HepG2 (cell line): Measurements from ENCODE around the gene YEATS4. TPM values are rescaled to one million over a fixed set of nuclear protein-coding genes. Genes with fewer than 3 reads are reported as not detected.

Experiments
- ARID5B ChIP-seq: IDR thresholded peaks from 2 replicates; pipeline ENCODE4 v1.4.0; 2020; ENCODE audit warnings: mild to moderate bottlenecking, missing genetic modification reagents
- BCL6 ChIP-seq: IDR thresholded peaks from 2 replicates; pipeline ENCODE4 v1.6.1; 2016; ENCODE audit warnings: missing genetic modification reagents, missing compliant biosample characterization
- HNF4G ChIP-seq, 2 experiments: sonication (generic) in 1 of 2; formaldehyde crosslinking in 1 of 2; IDR thresholded peaks; 2 replicates each; pipeline versions ENCODE4 v1.4.0 to v1.6.1; 2011 to 2020; ENCODE audit warnings: borderline replicate concordance in 2 of 2, low read depth in 2 of 2, mild to moderate bottlenecking in 2 of 2, low read length in 1 of 2, missing genetic modification reagents in 1 of 2, moderate library complexity in 1 of 2
- MEIS1 ChIP-seq: sonication (generic); formaldehyde crosslinking; IDR thresholded peaks from 2 replicates; pipeline ENCODE4 v1.9.0; 2021; ENCODE audit warnings: mild to moderate bottlenecking, missing genetic modification reagents, moderate library complexity, borderline replicate concordance
- REL ChIP-seq: sonication (generic); formaldehyde crosslinking; conservative IDR thresholded peaks from 2 replicates; pipeline ENCODE4 v1.8.0; 2022; ENCODE audit warnings: mild to moderate bottlenecking, missing genetic modification reagents, moderate library complexity
- SP5 ChIP-seq: IDR thresholded peaks from 2 replicates; pipeline ENCODE4 v1.6.1; 2016; ENCODE audit warnings: low read depth, borderline replicate concordance
- ZNF142 ChIP-seq: sonication (generic); formaldehyde crosslinking; IDR thresholded peaks from 2 replicates; pipeline ENCODE4 v1.4.0; 2020; ENCODE audit warnings: missing genetic modification reagents
- polyA plus RNA-seq, 8 experiments: library from polyadenylated mRNA; depleted of rRNA in 3 of 8; stranded (reverse) in 7 of 8; unstranded in 1 of 8; fragments of >200 nt; fragmentation: Illumina TruSeq in 4 of 8; extraction: Trizol in 4 of 8; gene quantifications; 2 replicates each; pipeline versions ENCODE4 v1.2.1 to v1.2.3, GENCODE V29; 2011 to 2016; ENCODE audit warnings: low read depth in 4 of 8, missing spikeins in 1 of 8, mixed read lengths in 1 of 8; ENCODE audit not compliant: insufficient read depth in 1 of 8
- total RNA-seq, 5 experiments: library from RNA; depleted of rRNA; stranded (reverse); fragments of >200 nt; fragmentation: Illumina TruSeq; extraction: Trizol; gene quantifications; 2 replicates each; pipeline ENCODE4 v1.2.3, GENCODE V29; 2016; ENCODE audit warnings: low read depth in 1 of 5
- TF ChIP-seq, protein P1 (sequence below): sonication (generic); formaldehyde crosslinking; IDR thresholded peaks from 2 replicates; pipeline ENCODE4 v1.4.0; 2020; ENCODE audit warnings: missing genetic modification reagents, borderline replicate concordance
- TF ChIP-seq, protein P2 (sequence below): sonication (generic); formaldehyde crosslinking; IDR thresholded peaks from 2 replicates; pipeline ENCODE4 v1.9.0; 2021; ENCODE audit warnings: mild to moderate bottlenecking, missing genetic modification reagents

YEATS4 gene
- total and polyA plus RNA-seq, 2 of the 13 experiments (the other 11 are each of a cell fraction or from before 2014, with no cell fraction given): 16.8 to 45.0 TPM

- TF ChIP-seq ARID5B (peak; percentile 66), ZNF142 (CRISPR knock-in tag) (no peak), MEIS1 (no peak), SP5 (peak; percentile 16; the same call in 1 of the 2 replicates), HNF4G (IDR thresholded peaks at IDR 0.05; ENCODE audit: borderline replicate concordance, low read depth, low read length) (peak; percentile 19; the same call in 1 of the 2 replicates), HNF4G (CRISPR knock-in tag; IDR thresholded peaks at IDR 0.05; ENCODE audit: borderline replicate concordance, low read depth) (no peak), REL (CRISPR knock-in tag) (no peak), BCL6 (CRISPR knock-in tag) (0 out of 2 replicates have a peak, but pooled peaks have one; percentile 24)
- TF ChIP-seq, protein P1, sequence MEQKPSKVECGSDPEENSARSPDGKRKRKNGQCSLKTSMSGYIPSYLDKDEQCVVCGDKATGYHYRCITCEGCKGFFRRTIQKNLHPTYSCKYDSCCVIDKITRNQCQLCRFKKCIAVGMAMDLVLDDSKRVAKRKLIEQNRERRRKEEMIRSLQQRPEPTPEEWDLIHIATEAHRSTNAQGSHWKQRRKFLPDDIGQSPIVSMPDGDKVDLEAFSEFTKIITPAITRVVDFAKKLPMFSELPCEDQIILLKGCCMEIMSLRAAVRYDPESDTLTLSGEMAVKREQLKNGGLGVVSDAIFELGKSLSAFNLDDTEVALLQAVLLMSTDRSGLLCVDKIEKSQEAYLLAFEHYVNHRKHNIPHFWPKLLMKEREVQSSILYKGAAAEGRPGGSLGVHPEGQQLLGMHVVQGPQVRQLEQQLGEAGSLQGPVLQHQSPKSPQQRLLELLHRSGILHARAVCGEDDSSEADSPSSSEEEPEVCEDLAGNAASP (CRISPR knock-in tag): peak; percentile 15; the same call in 1 of the 2 replicates
- TF ChIP-seq, protein P2, sequence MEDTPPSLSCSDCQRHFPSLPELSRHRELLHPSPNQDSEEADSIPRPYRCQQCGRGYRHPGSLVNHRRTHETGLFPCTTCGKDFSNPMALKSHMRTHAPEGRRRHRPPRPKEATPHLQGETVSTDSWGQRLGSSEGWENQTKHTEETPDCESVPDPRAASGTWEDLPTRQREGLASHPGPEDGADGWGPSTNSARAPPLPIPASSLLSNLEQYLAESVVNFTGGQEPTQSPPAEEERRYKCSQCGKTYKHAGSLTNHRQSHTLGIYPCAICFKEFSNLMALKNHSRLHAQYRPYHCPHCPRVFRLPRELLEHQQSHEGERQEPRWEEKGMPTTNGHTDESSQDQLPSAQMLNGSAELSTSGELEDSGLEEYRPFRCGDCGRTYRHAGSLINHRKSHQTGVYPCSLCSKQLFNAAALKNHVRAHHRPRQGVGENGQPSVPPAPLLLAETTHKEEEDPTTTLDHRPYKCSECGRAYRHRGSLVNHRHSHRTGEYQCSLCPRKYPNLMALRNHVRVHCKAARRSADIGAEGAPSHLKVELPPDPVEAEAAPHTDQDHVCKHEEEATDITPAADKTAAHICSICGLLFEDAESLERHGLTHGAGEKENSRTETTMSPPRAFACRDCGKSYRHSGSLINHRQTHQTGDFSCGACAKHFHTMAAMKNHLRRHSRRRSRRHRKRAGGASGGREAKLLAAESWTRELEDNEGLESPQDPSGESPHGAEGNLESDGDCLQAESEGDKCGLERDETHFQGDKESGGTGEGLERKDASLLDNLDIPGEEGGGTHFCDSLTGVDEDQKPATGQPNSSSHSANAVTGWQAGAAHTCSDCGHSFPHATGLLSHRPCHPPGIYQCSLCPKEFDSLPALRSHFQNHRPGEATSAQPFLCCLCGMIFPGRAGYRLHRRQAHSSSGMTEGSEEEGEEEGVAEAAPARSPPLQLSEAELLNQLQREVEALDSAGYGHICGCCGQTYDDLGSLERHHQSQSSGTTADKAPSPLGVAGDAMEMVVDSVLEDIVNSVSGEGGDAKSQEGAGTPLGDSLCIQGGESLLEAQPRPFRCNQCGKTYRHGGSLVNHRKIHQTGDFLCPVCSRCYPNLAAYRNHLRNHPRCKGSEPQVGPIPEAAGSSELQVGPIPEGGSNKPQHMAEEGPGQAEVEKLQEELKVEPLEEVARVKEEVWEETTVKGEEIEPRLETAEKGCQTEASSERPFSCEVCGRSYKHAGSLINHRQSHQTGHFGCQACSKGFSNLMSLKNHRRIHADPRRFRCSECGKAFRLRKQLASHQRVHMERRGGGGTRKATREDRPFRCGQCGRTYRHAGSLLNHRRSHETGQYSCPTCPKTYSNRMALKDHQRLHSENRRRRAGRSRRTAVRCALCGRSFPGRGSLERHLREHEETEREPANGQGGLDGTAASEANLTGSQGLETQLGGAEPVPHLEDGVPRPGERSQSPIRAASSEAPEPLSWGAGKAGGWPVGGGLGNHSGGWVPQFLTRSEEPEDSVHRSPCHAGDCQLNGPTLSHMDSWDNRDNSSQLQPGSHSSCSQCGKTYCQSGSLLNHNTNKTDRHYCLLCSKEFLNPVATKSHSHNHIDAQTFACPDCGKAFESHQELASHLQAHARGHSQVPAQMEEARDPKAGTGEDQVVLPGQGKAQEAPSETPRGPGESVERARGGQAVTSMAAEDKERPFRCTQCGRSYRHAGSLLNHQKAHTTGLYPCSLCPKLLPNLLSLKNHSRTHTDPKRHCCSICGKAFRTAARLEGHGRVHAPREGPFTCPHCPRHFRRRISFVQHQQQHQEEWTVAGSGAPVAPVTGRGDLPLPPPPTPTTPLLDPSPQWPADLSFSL (CRISPR knock-in tag): no peak
These were observed 21.3 kb upstream of the YEATS4 start (continued) for GRCh38 chr12:69338120-69338859.
